Gastrocnemius medialis (tissue), 4 donors: ENCODE measurements around the gene BPIFB4.

Experiments used
- CTCF ChIP-seq, 5 experiments: fragments of 450-650 bp in 3 of 5; fragments of 200-600 bp in 2 of 5; sonication (generic) in 2 of 5; IDR thresholded peaks in 4 of 5; conservative IDR thresholded peaks in 1 of 5; 1 replicate in 4 of 5; 2 replicates in 1 of 5; pipeline ENCODE4 v1.5.1; 2016 to 2019; ENCODE audit warnings: antibody characterized with exemption in 5 of 5, mild to moderate bottlenecking in 3 of 5, moderate library complexity in 3 of 5
- POLR2A ChIP-seq, 2 donors: fragments of 450-650 bp; IDR thresholded peaks; one replicate each; pipeline ENCODE4 v1.6.1; 2017; ENCODE audit warnings: antibody characterized with exemption in 2 of 2, mild to moderate bottlenecking in 2 of 2, moderate library complexity in 2 of 2

DNA sequence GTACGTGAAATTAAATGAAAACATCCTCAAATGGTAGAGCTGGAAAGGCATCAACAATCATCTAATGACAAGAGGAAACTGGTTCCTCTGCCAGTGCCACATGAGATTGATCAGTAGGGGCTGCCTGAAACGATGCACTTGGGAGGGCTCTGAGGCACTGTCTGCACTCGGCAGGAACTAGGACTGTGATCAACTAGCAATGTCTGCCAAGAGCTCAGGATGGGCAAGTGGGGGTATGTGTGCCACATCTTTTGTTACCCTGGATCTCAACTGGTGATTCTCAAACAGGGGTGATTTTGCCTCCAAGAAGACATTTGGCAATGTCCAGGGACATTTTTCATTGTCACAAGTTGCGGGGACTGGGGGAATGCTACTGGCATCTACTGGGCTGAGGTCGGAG is 46.1 kb upstream of the BPIFB4 start:
- TF ChIP-seq POLR2A (IDR thresholded peaks at IDR 0.05) = no peak
- TF ChIP-seq CTCF (IDR thresholded peaks at IDR 0.05 in 4 of 5, conservative IDR thresholded peaks at IDR 0.05 in 1 of 5) = no peak
